GM21825 (cell line): ENCODE data around the gene EGF.

ENCODE experiments used
- ATAC-seq: cut with Tn5 transposase; IDR thresholded peaks from one replicate; pipeline ENCODE4 v1.9.1; 2021; ENCODE audit warnings: mild to moderate bottlenecking, moderate library complexity; ENCODE audit not compliant: unreplicated experiment

Gene EGF

DNA sequence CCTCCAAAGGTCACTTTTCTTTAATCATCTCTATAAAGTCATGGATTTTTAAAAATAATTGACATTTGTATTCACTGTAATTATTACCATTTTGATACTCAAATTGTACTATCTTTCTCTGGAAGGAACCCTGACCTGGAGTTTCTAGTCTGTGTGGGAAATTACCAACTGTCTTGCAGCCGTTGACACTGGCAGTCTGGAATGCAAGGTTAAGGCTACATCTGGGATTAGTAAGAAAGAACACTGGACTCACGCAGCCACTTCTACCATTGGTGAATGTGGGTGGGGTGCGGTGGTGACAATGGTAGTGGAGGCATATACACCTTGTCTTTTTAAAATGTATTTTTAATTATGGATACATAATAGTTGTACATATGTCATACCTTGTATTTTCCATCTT is 40.9 kb downstream of the EGF start:
- no peak for ATAC-seq

DNA sequence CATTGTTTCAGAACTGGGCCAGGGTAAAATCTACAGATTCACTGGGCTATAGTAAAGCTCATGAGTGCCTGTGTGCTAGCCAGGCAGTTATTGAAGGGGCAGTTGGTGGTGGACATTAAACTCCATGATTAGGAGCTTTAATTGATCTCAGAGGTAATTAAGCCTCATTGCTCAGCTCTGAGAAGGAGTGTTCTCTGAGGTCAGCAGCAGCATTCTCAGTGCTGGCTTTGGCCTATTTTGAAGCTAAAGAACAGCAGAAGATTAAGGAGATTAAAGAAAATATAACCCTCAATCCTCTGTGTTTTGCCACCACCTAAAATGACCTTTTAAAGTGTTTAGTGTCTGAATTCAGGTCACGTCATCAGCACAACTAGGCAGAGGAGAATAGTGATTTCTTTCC is 42.5 kb downstream of the EGF start:
- ATAC-seq: no peak

- ATAC-seq: no peak
Observed at GRCh38 chr4:109957227-109957626, 44.5 kb downstream of the EGF start.

DNA sequence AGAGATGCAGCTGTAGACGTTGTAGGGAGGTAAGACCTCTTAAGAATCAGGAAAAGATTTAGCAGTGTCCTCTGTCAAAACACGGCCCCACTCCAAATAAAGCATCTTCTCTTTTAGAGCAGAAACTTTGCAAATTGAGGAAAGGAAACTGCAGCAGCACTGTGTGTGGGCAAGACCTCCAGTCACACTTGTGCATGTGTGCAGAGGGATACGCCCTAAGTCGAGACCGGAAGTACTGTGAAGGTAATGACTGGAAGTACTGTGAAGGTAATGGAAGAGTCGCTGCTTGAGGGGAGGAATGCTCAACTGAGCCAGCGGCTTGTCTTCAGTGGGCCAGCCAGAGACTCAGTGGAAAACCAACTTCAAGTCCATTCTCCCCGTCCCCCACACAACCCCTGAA is 46.5 kb downstream of the EGF start:
- no peak for ATAC-seq

DNA sequence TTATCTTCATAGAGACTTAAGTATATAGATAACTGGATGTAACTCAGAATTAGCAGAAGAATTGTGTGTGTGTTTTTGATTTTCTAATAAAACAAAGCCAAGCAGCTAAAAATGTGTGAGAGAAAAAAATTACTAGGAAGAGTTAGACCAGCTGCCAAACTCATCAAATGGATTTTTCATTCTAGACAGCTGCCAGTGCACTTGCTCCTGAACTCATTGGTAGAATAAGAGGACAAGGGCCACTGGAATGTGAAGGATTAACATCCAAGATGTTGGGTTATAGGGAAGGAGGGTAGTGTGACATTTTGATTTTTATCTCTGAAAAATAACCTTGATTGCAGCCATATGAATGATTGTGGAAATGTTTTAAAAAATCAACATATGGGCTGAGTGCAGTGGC is 49.7 kb downstream of the EGF start:
- ATAC-seq: no peak

DNA sequence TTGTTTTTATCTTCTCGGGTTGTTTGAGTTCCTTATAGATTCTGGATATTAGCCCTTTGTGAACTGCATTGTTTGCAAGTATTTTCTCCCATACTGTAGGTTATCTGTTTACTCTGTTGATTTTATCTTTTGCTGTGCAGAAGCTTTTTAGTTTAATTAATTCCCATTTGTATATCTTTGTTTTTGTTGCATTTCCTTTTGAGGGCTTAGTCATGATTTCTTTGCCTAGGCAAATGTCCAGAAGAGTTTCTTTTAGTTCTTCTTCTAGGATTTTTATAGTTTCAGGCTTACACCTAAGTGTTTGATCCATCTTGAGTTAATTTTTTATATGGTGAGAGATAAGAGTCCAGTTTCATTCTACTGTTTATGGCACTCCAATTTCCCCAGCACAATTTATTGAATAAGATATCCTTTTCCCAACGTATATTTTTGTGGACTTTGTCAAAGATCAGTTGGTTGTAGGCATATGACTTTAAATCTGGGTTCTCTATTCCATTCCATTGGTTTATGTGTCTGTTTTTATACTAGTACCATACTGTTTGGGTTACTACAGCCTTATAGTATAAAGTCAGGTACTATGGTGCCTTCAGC is 54.3 kb downstream of the EGF start:
- ATAC-seq: no peak

DNA sequence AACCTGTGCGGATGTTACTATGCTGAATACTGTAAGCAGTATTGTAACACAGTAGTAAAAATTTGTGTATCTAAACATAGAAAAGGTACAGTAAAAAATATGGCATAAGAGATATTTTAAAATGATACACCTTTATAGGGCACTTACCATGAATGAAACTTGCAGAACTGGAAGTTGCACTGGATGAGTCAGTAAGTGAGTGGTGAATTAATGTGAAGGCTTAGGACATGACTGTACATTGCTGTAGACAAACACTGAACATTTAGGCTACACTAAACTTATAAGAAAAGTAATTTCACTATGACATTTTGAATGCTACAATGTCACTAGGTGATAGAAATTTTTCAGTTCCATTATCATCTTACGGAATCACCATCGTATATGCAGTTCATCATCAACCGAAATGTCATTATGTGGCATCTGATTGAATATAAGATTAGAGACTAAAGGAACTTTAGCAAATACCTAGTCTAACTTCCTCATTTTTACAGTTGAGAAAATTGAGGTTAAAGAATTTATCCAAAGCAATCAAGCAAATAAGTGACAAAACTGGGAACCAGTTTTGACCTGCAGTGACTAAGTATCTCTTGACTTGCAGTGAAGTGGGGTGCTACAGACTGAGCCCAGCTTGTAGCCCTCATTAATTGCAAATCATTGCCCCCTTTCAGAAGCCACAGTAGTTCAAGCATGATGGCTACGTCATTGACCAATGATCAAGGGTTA is 55.3 kb downstream of the EGF start:
- ATAC-seq: no peak

DNA sequence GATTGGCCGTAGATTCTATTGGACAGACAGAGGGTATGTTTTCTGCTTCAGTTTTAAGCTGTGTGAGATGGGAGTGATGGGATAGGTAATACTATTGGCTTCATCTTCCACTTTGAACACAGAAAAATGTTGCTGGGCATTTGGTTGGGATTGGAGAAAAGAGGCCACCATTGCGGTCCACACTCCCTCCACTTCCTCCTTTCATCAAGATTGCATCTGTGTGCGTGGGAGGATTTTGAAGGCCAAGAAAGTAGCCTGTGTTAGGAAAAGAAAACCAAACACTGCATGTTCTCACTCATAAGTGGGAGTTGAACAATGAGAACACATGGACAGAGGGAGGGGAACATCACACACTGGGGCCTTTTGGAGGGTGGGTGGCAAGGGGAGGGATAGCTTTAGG is 56.4 kb downstream of the EGF start:
- no peak for ATAC-seq

GRCh38 chr4:109969919-109970318 is 57.2 kb downstream of the EGF start:
- no peak for ATAC-seq

DNA sequence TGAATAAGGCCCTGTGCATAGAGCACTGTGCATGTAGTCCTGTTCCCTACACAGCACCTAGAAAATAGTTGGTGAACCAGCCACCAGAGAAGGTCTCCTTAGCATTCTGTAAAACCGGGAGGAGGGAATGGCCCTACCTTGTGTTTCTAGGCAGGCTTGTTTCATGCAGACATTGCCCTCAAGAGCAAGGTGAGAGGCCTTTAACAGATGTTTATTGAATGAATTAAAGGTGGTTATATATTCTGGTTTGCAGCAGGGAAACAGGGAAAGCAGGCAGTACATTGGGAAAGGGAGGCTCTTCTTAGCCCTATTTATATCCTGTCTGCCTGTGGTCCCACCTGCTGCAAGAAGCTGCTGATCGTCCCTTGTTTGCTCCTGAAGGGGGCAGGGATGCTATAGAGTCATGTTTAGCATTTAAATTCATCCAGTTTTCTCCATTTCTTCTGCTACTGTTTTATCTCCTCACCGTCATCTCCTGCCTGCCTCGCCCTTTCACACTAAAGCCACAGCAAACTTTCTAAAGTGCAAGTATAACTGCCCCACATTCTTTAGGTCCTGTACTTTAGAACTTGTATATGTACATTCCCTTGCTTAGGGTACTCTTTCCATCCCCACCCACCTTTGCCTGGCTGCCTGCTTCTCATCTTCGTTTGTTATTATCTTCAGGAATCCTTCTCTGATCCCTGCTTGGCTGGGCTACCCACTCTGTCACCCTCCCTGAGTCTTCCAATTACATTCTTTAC is 60.3 kb downstream of the EGF start:
- ATAC-seq: no peak

DNA sequence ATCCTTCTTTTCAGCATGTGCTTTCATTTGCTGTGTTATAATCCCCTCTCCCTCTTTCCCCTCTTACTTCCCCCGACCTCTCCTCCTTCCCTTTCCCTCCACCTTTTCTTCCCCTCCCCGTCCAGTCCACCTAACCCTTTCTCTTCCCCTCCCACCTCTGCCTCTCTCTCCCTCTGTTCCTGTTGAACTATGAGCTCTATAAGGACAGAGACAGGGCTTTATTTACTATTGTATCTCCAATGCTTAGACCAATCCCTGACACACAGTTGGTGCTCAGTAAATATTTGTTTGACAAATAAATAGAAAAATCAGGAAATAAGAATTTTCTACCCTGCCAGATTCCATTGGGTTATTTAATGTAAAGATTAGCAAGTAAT is 60.8 kb downstream of the EGF start:
- ATAC-seq: no peak

DNA sequence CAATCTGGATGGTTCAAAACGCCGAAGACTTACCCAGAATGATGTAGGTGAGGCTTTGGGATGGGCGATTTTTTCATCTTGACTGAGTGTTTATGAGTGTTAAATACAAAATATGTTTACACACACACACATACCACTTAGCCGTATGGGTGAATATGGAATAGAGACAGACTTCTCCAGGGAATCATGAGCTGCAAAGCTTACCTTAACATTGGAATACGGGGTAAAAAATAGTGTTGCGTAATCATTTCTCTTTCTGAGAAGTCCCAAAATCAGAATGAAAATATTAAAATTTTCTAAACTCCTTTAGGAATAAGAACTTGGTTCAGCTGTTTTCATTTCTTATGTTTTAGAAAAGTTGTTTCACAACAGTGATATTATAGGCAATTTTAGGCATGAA is 63.5 kb downstream of the EGF start:
- no peak for ATAC-seq

DNA sequence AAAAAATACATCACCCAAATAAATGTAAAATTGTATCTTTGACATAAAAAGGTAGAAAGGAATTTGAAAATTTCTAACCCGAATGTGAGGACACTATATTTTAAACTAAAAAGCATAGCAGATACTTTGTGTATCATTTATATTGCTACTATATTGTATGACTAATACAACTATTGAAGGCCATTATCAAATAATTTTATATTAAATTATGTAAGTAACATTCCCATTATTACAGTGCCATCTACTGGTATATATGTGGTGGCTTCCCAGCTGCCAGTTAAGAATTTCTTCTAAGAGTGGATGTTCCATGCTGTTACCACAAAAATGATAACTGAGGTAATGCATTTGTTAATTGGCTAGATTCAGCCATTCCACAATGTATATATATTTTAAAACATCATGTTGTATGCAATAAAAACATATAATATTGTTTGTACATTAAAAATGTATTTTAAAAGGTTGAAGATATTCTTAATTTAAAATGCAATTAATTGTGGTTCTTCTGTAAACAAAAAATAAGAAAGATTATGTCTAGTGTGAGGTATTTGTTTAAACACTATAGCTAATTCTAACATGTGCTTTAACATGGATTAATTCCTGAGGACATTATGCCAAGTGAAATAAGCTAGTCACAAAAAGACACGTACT is 65.3 kb downstream of the EGF start:
- no peak for ATAC-seq

DNA sequence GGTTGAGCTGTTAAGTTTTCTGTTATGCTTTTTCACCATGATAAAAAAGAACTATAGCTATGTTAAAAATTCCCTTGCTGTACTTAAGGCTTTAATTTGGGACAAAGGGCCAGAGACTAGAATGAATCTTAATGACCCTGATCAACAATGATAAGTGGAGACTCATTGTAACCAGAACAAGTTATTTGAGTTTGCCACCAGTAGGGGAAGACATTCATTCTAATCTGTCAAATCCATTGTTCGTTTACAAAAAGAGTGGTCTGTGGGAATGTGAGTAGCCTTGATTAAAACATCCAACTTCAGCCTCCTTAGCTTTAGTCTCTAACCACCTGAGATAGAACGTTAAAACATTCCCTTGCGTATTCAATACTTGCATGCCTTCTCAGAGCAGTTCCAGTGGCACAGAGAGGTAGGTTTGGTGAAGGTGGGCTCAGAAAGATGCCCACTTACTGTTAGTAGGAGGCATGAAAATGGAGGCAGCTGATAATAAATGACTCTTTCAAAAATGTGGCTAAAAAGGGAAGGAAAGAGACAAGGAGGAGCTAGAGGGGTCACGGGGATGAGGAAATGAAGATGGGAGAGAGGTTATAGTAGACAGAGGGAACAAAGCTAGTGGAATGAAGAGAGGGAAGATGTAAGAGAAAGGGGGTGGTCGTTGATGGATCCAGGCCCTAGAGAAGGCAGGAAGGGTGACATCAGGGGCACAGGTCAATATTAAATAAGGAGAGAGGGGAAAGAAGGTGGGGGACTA is 66.2 kb downstream of the EGF start:
- ATAC-seq: no peak

DNA sequence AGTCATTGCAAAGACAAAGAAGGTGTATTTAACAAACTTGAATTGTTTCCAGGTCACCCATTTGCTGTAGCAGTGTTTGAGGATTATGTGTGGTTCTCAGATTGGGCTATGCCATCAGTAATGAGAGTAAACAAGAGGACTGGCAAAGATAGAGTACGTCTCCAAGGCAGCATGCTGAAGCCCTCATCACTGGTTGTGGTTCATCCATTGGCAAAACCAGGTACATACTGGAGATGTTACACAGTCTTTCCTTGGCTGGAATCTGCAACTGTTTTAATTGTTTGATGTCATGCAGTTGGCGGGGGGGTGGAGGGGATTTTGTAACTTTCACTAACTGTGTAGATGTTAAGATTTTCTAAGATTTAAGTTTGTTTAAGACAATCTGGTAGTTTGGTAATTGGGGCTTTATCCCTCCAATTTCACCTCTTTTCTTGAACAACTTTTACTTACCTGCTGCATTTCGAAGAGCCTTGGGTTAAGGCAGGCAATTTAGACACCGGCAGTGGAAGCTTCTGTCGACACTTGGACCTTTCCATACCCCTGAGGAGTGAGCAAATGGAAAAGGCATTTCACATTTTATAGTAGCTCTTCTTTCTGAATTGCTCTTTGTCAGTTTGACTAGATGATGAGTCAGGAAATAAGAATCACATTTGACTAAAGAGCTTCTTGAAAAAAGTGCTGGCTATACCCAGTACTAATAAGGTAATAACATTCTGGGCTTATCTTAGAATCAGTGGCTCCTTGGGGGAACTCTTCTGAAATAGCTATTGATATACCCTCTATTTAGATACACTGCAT is 67.4 kb downstream of the EGF start:
- no peak for ATAC-seq

DNA sequence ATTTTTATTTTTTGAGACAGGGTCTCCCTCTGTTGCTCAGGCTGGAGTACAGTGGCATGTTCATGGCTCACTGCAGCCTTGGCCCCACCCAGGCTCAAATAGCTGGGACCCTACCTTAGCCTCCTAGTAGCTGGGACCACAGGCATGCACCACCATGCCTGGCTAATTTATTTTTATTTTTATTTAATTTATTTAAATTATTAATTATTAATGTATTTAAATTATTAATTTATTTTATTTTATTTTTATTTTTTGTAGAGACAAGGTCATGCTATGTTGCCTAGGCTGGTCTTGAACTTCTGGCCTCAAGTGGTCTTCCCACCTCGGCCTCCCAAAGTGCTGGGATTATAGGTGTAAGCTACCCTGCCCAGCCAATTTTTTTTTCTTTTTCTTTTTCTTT is 69.3 kb downstream of the EGF start:
- no peak for ATAC-seq

GRCh38 chr4:109982521-109982920 is 69.8 kb downstream of the EGF start:
- no peak for ATAC-seq

DNA sequence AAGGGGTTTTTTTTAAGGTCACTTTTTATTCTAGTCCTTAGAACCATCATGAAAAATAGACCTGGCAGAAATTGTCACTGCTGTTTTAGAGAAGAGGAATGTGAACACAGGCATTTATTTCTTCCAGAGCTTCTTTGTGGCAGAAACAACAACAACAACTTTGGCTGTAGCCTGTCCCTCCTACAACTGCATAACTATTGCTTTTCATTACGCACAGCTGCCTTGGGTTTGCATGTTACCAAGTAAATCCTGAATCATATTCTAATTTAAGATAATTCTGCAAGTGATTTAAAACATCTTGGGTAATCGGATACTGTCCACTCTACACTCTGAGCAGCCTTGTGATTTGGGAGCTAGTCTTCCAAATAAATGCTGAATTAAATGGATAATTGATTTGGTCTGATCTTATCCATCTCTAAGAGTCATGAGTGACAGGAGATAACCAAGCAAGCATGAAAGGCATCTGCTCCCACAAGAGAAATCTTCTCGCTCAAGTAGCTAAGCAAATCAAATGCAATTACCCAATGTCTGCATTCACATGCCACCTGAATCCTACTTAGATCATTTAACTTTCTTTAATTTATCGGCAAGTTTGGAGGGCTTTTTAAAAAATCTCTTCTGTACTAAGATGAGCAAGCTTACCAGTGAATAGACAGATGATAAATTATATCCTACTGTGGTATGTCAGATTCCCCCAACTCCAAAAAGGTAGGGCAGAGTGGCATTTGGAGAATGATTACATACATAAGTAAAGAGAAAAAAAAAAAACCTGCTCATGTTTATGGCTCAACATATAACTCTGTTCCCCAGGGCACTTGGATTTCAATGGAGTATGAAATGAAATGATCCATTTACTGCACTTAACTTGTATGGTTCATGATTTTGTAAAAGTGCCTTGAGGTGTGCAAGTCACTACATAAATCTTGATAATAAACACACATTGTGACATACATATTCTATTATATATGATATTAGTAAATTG is 73.6 kb downstream of the EGF start:
- no peak for ATAC-seq

- no peak for ATAC-seq
Observed at GRCh38 chr4:109989044-109989443, 76.4 kb downstream of the EGF start.
